Esophagus muscularis mucosa (tissue), 4 donors: Measurements from ENCODE around the gene SPAG16.

Experiments
- CTCF ChIP-seq, 3 experiments: fragments of 200-600 bp in 2 of 3; fragments of 450-650 bp in 1 of 3; sonication (generic) in 2 of 3; IDR thresholded peaks; one replicate each; pipeline ENCODE4 v1.5.1; 2017 to 2019; ENCODE audit warnings: antibody characterized with exemption in 3 of 3, mild to moderate bottlenecking in 2 of 3, moderate library complexity in 1 of 3
- EP300 ChIP-seq: sonication (generic); formaldehyde crosslinking; IDR thresholded peaks from one replicate; pipeline ENCODE4 v1.6.1; 2017; ENCODE audit warnings: antibody characterized with exemption
- POLR2A ChIP-seq: fragments of 450-650 bp; IDR thresholded peaks from one replicate; pipeline ENCODE4 v1.6.1; 2017; ENCODE audit warnings: antibody characterized with exemption, moderate library complexity, mild to moderate bottlenecking, low read depth

- TF ChIP-seq CTCF (IDR thresholded peaks at IDR 0.05) (no peak), POLR2A (no peak), EP300 (no peak)
Measured at GRCh38 chr2:214376618-214377285, 1092.5 kb downstream of the SPAG16 start.
